HFF-Myc (cell line): ENCODE data around the gene SLC32A1.

ENCODE experiments used
- DNase-seq: peaks from one replicate; pipeline ENCODE4 v3.0.0-alpha.2; 2011; ENCODE audit warnings: low read depth; ENCODE audit errors: extremely low read depth
- H3K4me3 ChIP-seq: replicated peaks from 2 replicates; pipeline ENCODE4 v1.5.1; 2011; ENCODE audit warnings: low read depth, mild to moderate bottlenecking, control low read depth, low read length
- TF ChIP-seq, protein P1 (sequence below): IDR thresholded peaks from 2 replicates; pipeline ENCODE4 v1.5.1; 2012; ENCODE audit warnings: mild to moderate bottlenecking, low read depth, low read length, control low read depth; ENCODE audit errors: missing control alignments

SLC32A1 gene

DNA sequence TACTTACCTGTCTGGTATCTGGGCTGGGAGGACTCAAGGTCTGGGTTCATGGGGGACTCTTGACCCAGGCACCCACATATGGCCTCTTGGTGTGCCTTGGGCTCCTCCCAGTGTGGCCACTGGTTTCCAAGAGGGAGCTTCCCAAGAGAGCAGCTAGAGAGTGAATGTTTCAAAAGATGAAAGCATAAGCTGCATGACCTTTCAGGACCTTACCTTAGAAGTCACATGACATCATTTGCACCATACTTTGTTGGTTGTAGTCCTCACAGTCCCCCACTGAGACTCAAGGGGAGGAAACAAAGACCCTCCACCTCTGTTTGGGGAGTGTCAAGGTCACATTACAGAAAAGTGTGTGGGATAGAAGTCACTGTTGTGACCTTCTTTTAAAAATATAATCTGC is 37.9 kb downstream of the SLC32A1 start:
- DNase-seq: no peak
- no peak overlapping the region for H3K4me3 ChIP-seq
- TF ChIP-seq, protein P1, sequence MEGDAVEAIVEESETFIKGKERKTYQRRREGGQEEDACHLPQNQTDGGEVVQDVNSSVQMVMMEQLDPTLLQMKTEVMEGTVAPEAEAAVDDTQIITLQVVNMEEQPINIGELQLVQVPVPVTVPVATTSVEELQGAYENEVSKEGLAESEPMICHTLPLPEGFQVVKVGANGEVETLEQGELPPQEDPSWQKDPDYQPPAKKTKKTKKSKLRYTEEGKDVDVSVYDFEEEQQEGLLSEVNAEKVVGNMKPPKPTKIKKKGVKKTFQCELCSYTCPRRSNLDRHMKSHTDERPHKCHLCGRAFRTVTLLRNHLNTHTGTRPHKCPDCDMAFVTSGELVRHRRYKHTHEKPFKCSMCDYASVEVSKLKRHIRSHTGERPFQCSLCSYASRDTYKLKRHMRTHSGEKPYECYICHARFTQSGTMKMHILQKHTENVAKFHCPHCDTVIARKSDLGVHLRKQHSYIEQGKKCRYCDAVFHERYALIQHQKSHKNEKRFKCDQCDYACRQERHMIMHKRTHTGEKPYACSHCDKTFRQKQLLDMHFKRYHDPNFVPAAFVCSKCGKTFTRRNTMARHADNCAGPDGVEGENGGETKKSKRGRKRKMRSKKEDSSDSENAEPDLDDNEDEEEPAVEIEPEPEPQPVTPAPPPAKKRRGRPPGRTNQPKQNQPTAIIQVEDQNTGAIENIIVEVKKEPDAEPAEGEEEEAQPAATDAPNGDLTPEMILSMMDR: no peak

DNA sequence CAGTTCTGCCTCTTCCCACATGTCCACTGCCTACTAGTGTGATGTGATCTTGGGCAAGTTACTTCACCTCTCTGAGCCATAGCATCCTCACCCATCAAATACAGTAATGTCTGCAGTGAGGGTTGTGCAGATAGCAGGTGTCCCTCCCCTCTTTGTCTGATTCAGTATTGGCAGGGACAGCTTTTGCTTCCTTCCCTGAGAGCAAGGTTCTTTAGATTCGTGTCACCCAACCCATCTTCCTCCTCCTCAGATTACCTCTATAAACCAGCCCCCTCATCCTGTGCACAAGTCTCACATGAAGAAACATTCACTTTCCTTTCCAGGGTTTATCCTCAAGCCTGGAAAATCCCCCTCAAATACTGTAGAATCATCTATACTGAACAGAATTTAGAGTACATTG is 39.3 kb downstream of the SLC32A1 start:
- no peak for DNase-seq
- TF ChIP-seq, protein P1: no peak
- no peak overlapping the region for H3K4me3 ChIP-seq

DNA sequence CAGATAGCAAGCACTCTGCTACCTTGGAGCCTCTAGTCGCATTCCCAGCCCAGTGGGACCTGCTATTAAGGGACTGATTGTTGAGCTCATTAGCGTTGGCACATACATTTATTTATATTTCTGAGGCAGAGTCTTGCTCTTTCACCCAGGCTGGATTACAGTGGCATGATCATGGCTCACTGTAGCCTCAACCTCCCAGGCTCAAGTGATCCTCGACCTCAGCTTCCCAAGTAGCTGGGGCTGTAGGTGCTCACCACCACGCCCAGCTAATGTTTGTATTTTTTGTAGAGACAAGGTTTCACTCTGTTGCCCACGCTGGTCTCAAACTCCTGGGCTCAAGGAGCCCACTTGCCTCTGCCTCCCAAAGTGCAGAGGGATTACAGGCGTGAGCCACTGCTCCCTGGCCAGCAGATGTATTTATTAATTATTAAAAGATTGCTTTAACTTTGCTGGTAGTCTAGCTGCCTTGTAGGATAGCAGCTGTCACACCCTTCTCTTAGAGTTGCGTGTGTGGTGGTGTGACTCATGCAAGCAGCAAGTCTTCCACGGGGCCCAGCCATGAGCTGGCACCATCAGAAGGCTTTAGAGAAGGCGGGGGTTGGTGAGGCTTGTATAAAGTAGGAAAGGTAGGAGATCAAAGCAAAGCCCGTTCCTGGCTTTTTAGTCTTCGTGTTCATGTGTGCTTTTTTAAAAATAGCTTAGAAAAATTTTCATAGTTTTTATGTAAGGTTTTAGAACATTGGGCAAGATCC is 40.5 kb downstream of the SLC32A1 start:
- TF ChIP-seq, protein P1: no peak
- H3K4me3 ChIP-seq: no peak overlapping the region
- DNase-seq: peak; percentile 43

DNA sequence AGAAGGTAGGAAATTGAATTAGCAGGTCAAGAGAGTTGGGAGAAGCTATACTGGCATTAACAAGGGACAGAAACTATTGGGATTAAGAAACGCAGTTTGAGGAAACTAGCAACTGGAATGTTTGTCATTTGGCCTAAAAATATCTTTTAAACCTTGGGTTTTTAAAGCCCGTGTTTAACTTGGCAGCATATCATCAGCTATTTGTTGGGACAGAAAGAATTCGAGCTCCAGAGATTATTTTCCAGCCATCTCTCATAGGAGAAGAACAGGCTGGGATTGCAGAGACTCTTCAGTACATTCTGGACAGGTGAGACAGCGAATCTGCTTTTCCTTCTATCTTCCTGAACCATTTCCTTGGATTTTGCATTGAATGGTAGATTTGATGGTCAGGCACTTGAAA is 41.8 kb downstream of the SLC32A1 start:
- DNase-seq: no peak
- H3K4me3 ChIP-seq: no peak overlapping the region
- TF ChIP-seq, protein P1: no peak

DNA sequence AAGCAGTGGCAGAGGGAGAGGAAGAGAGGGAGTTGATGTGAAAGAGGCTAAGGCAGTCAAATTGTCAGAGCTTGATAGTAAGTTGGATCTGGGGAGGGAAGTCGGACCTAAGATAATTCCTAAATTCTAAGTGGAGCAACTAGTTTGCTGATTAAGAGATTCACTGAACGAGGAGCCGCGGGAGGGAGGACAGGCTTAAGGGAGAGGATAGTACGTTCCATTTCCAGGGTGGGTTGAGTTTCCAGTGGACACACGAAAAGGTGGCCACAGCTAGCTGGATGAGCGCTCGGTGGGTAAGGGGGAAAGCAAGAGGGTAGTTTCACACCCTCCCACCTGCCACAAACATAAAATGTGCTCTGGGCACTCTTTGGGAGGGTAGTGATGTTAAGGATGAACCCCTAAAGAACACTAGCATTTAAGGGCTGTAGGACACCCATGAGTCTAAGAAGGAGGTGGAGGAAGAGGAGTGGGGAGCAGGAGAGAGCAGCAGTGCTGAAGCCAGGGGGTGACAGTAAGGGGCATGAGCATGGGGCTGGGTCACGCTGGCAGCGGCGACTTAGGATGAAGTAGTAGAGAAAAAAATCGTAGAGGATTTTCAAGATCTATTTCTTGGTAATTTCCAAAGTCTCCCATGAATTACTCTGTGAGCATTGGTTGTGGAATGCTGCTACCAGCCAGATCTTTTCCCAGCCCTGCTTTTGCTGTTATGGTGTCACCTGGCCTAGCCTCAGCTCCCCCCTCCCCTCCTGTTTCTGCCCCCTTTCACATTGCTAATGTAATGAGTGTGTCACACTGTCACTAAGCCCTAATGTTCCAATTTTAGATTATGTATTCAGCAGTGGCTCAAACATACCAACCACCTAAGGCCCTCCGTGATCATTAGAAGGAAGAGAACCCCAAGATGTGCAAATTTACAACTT is 45.4 kb downstream of the SLC32A1 start:
- TF ChIP-seq, protein P1: no peak
- H3K4me3 ChIP-seq: no peak overlapping the region
- no peak for DNase-seq

GRCh38 chr20:38770546-38770945 is 46.3 kb downstream of the SLC32A1 start:
- TF ChIP-seq, protein P1: no peak
- DNase-seq: no peak
- no peak overlapping the region for H3K4me3 ChIP-seq
